Hypothalamus (tissue), 51 donors: ENCODE data around the gene MBIP.
"Not testable (repeated sequence)": the region's sequence is repeated elsewhere in the genome, so short reads cannot be mapped to it uniquely, and the experiment has no call there.

Source experiments
- DNase-seq, 51 donors: peaks; one replicate each; lab custom pipeline; 2025; lab: John Stamatoyannopoulos, UW

The MBIP gene, protein sequence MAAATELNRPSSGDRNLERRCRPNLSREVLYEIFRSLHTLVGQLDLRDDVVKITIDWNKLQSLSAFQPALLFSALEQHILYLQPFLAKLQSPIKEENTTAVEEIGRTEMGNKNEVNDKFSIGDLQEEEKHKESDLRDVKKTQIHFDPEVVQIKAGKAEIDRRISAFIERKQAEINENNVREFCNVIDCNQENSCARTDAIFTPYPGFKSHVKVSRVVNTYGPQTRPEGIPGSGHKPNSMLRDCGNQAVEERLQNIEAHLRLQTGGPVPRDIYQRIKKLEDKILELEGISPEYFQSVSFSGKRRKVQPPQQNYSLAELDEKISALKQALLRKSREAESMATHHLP

GRCh38 chr14:36320200-36320896, at the start of gene MBIP:
Gene MBIP (minus strand): TSS chr14:36320637. CDS start chr14:36320588, 49 bp downstream.
- peak; percentile 48 to 96 (median 84) for DNase-seq

DNA sequence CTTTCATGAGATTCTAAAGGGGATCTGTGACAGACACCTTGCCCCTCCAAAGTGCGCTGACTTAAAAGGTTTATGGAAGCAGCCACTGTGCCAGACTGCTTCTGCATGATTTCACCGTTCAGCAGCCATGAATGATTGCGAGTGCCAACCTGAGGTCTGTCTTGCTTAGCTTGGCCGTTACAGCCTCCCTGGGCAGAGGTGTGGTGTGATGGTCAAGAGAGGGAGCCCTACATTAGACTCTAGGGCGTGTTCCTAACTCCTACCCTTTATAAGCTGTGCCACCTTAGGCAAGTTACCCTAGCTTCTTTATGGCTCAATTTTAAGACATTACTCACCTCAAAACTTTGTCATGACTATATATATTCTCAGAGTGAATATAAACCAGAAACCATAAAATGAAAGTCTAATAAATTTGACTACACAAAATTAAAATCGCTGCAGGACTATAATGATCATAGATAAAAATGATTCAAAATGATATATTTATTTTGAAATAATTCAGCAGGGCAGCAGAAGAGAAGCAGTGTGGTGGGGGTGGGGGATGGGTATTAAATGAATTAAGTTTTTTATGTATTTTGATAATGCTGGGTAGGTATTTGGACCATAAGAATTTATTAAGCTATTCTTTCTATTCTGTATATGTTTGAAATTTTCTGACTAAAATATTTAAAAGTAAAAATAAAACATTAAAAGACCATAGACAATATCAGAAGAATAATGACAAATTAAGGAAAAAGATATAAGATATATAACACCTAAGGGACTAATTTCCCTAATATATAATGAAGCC, 47.7 kb upstream of the MBIP start:
- DNase-seq: no peak

DNA sequence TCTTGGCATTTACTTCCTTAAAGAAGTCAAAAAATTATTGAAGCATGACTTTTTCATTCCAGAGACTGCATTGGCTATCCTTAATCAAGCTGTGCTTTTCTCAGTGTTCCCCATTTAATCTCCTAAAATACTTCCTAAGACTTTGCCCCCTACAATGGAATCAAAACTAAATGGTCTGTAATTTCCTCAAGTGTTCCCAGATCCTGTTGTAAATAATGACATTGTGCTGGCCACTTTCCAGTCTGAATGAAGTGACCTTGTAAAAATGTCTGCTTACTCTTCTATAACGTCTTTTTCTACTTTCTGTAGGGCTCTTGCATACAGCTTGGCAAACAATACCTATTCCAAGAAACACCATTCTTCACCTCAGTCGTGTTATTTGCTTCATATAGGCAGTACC, 45.3 kb upstream of the MBIP start:
- no peak for DNase-seq

- DNase-seq: no peak
Observed at GRCh38 chr14:36363704-36364103, 43.3 kb upstream of the MBIP start.

GRCh38 chr14:36362648-36363047, 42.2 kb upstream of the MBIP start:
- DNase-seq: no peak

DNA sequence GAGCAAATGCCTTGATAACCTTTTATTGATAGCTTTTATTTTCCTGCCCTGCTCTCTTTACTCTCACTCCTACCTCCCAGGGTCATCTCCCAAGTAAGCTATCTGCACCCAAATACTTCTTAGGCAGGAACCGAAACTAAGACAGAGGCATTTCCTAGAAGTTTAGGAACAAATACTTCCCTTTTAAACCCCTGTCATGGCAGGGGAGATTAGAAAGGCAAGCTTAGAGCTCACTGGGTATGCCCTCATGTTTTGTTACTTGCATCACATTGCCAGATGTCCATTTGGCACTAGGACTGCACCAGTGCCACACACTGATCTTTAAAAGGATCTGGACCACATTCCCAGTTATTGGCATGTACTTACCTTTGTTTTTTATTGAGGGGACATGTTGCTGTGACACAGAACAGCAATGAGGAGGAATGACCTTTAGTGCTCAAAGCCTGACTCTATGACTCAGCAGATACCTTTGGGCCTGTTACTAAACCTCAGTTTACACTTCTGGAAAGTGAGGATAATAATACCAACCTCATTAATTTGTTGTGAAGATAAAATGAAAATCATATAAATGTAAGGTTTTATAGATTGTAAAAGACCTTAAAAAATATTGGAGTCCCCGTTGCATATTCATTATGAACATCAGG, 40.9 kb upstream of the MBIP start:
- peak in 1 of 51 donors; percentile 19 for DNase-seq

DNA sequence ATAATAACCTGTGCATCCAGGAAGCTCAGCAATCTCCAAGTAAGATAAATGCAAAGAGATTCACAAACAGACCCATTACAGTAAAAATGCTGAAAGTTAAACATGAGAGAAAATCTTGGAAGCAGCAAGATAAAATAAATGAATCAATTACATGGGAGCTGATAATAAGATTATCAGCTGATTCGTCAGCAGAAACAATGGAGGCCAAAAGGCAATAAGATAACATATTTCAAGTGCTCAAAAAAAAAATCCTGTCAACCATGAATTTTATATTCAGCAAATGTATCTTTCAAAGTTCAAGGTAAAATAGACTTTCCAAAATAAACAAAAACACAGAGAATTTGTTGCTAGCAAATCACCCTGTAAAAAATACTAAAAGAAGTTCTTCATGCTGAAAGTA, 36.4 kb upstream of the MBIP start:
- no peak for DNase-seq

- DNase-seq: no peak
Observed at GRCh38 chr14:36346052-36346451, 25.6 kb upstream of the MBIP start.

- DNase-seq: no peak
Observed at GRCh38 chr14:36344211-36344610, 23.8 kb upstream of the MBIP start.

GRCh38 chr14:36341811-36342210, 21.4 kb upstream of the MBIP start:
- DNase-seq: not testable (repeated sequence)

DNA sequence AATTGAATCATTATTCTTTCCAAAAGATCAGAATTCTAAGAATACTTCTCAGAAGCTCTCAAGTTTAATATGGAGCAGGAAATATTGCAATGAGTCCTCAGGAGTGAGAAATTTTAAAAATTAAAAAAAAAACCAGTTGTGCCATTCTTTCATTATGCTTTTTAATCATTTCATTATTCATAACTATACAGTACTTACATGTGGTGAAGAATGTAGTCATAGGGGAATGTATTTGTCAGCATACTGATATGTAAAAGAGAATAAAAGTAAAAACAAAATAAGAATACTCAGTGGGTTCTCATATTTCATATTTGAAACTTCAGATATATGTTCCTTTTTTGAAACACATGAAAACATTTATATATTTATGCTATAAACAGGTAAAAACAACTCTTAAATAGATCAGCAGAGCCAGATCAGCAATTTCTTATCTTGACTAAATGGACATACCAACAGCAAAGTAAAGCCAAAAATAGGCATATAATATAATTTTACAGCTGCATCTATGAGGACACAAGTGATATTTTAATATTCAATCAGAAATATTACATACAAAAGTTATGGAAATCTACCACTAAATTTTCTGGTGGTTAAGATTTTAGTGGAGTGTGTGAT, 19.9 kb upstream of the MBIP start:
- no peak for DNase-seq

DNA sequence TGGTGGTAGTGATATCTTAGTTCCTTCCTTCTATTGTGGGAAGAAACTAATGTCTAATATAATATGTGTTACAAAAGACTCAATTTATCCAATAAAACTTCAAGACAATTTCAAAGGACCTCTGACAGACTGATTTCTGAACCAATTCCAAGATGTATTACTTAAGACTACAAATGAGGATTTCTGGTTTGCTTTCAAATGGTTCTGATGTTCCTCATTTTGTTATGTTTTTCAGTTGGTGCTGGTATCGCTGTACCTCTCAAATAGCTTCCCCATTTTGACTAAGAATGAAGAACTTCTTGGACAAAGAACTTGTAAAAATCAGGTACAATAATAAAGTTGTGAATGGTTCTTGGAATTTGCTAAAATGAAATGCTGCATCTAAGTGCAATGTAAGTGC, 19.4 kb upstream of the MBIP start:
- DNase-seq: peak in 1 of 51 donors; percentile 7

DNA sequence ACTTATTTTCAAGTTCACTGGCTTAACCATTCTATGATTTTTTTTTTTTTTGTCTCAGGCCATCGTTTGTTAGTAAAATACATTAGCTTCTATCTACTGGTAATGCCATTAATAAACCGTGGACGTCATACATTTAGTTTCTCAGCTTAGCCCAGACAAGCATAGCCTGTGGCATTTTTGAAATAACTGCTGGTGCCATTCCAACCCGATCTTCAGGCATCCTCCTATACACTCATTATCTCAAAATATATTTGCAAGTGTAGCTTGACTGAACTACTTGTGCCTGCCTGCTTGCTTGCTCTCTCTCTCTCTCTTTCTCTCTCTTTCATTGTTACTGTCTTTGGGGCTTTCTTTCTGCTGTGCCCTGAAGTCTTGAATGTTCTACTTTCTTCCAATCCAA, 12.7 kb upstream of the MBIP start:
- no peak for DNase-seq

- DNase-seq: not testable (repeated sequence)
Observed at GRCh38 chr14:36327573-36327972, 7.1 kb upstream of the MBIP start.

- no peak for DNase-seq
Observed at GRCh38 chr14:36325853-36326252, 5.4 kb upstream of the MBIP start.

GRCh38 chr14:36324897-36325296, 4.5 kb upstream of the MBIP start:
- no peak for DNase-seq

DNA sequence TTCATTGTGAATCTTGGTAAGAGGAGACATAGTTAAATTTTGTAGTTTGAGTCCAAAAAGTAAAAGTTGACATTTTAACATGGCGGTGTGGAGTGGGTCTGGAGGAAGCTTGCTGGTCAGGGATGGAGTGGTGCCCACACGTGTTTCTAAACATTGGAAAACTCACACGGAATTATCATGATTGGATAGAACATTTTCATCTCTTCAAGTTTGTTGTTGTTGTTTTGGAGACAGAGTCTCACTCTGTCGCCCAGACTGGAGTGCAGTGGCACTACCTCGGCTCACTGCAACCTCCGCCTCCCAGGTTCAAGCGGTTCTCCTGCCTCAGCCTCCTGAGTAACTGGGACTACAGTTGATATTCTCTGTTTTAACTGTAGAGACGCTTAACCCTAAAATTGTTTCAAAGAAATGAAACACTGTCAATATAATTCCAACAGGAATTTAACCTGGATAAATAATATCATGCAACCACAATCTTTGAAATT, 502 bp upstream of the MBIP start:
- peak in 1 of 51 donors; percentile 4 for DNase-seq

DNA sequence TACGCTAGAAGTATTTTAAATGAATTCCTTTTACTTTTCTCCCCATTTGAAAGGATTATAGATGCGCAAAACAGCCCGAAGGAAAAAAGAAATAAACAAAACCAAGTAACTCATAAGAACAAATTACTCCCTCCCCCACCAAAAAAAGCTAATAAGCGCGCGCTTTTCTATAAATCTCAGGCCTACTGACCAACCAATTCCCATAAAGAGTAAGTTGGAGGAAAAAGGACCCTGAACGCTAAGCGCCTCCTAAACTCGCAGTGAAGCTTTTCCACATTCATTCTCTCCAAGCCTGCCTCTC, 588 bp downstream of the MBIP start:
- no peak for DNase-seq

DNA sequence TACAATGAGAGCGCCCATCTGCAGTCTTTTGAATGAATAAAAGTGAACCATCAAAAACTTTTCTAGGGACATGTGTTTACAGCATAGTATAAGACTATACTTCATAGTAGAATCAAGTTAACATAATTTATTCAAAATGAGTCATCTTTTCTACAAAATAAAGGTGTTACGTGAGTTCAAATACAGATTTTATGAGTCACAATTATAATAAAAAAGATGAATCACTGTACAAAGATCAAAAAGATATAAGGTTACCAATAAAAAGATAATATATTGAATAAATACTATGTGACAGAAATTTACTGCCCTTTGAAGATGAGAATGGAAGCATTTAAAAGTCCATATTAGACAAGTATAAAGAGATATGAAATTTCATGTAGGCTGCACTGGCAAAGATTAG, 2.8 kb downstream of the MBIP start:
- no peak for DNase-seq

GRCh38 chr14:36316131-36316530, 4.3 kb downstream of the MBIP start:
- no peak for DNase-seq
